Measurements from ENCODE around the gene MRPL17.

DNA sequence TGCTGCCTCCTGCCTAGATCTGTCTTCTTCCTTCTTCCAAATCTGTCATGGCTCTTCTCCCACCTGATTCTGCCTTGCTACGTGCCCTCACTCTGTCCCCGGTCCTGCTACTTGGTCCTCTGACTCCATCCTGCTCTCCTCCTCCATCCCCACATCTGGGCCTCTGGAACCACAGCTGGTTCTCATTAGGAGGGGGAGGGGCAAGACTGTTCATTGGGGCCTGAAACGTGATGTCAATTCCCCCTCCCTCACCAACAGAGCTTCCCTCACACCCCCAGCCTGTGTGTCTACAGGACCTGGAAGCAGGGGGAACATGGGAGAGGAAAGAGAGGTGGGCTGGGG, 36.6 kb downstream of the MRPL17 start:
- TF ChIP-seq CTCF (IDR thresholded peaks at IDR 0.05) (no peak), POLR2A (IDR thresholded peaks at IDR 0.05) (no peak), POLR2AphosphoS5 (IDR thresholded peaks at IDR 0.05) (peak in 2 of 4 donors; percentile 34 to 35)

Measured in sigmoid colon (tissue), 4 donors.